ENCODE measurements around the gene SOX18. TPM values are rescaled to one million over a fixed set of nuclear protein-coding genes. Genes with fewer than 3 reads are reported as not detected.

Gene SOX18
- polyA plus RNA-seq, 1 experiment = not detected

DNA sequence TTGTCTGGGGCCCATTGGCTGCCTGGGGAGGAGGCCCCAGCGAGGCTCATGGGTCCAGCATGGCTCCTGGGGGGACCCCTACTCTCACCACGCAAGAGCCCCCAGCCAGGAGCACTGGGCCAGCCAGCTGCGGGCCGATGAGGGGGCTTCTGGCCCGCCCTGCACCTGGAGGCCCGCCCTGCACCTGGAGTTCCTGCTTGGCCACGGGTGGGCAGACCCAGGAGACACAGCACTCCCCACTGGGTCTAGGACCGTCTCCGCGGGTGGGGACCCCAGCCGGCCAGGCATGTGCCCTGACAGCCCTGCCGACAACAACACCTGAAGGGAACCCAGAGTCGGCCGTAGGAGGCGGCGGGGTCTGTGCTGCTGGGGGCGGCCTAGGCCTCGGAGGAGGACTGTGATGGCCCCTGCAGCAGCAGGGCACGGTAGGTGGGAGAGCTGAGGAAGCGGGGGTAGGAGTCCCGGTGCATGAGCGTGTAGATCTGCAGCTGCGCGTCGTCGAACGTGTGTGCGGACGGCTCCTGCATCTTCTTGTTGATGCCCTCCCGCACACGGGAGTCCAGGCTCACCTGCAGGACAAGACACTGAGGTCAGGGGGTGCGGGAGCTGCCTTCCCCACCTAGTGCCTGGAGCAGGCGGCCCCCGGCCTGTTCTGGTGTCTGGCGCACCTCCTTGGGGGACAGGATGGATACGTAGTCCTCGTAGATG, 24.2 kb upstream of the SOX18 start:
- no peak for DNase-seq (ENCODE audit: low read depth)
- POLR2A ChIA-PET = no interaction called here
- H3K36me3 ChIP-seq (ENCODE audit: control insufficient read depth, insufficient read depth, low read length) = peaks cover 11% of the 10 kb centered on the region
- no peaks in the 10 kb centered on the region for H3K27me3 ChIP-seq (ENCODE audit: control insufficient read depth, insufficient read depth, low read length)
- CTCF ChIA-PET = interaction anchor here (1.9 kb wide), 1 partner anchor 10 kb away, joined by 10 read pairs; the partner anchor contains the start of gene LKAAEAR1
- TF ChIP-seq CTCF (IDR thresholded peaks at IDR 0.05; ENCODE audit: insufficient read depth, low read depth, low read length) = no peak
- H3K4me3 ChIP-seq (ENCODE audit: low read depth, low read length) = no peak overlapping the region

DNA sequence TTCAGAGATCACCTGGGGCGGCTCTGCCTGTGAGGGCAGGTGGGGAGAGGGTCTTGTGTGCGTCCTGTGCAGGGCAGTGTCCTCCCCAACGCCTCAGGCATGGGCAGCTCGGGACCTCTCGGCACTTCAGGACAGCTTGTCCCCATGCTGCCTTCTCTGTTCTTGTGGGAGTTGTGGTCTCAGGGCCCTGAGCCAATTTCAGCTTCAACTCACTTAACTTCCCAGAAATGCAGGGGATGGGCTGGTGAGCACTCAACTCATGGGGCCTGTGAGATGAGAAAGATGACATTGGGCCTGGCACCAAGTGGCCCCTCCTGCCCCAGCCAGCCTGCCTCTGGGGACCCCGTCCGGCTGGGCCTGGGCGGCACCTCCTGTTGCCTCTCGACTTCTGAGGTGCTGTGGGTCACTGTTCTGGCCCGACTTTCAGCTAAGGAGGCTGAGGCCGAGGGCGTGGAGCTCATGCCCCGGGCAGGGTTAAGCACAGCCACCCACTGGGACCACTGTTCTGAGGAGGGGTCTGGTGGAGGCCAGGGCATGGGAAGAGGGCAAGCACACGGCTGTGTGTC, 23.1 kb upstream of the SOX18 start:
- DNase-seq (ENCODE audit: low read depth) = no peak
- no peak for TF ChIP-seq CTCF (IDR thresholded peaks at IDR 0.05; ENCODE audit: insufficient read depth, low read depth, low read length)
- ChIA-PET CTCF (interaction anchor here (0.7 to 1.9 kb wide), 4 partner anchors 11 to 102 kb away, joined by 3 to 10 read pairs (median 4); partner anchors contain the start of gene LKAAEAR1), POLR2A (no interaction called here)
- H3K27me3 ChIP-seq (ENCODE audit: control insufficient read depth, insufficient read depth, low read length) = no peaks in the 10 kb centered on the region
- peaks cover 11% of the 10 kb centered on the region for H3K36me3 ChIP-seq (ENCODE audit: control insufficient read depth, insufficient read depth, low read length)
- H3K4me3 ChIP-seq (ENCODE audit: low read depth, low read length) = no peak overlapping the region

- Histone ChIP-seq H3K36me3 (ENCODE audit: control insufficient read depth, insufficient read depth, low read length) (peaks cover 11% of the 10 kb centered on the region), H3K27me3 (ENCODE audit: control insufficient read depth, insufficient read depth, low read length) (no peaks in the 10 kb centered on the region), H3K4me3 (ENCODE audit: low read depth, low read length) (no peak overlapping the region)
- no peak for TF ChIP-seq CTCF (IDR thresholded peaks at IDR 0.05; ENCODE audit: insufficient read depth, low read depth, low read length)
- POLR2A ChIA-PET = no interaction called here
- CTCF ChIA-PET = interaction anchor here (1.0 to 1.3 kb wide), 2 partner anchors 14 to 101 kb away, joined by 3 to 5 read pairs; no protein-coding TSS in a partner anchor
- no peak for DNase-seq (ENCODE audit: low read depth)
Measured at GRCh38 chr20:64071341-64072332, 22.2 kb upstream of the SOX18 start.

DNA sequence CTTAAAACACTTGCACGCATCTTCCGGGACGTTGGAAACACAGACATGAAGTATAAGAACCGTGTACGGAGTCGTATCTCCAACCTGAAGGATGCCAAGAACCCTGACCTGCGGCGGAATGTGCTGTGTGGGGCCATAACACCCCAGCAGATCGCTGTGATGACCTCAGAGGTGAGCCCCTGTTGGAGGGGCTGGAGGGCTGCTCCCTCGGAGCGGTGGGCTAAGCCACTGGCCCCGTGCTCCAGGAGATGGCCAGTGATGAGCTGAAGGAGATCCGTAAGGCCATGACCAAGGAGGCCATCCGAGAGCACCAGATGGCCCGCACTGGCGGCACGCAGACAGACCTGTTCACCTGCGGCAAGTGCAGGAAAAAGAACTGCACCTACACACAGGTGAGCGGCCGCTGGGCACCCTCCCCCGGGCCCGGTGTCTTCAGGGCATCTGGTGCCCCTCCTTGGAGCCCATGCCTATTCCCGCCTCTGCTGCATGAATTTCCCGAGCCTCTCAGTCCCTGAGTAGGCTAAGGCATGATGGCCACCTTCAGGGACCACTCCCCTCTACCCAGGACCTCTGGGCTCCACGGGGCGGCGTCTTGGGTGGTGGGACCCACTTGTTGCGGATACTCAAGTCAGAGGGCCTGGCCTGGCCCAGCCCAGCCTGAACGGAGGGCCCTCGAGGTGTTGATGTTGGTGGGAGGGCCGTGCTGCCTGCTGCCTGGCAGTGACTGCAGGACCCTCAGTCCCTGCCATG, 21.0 kb upstream of the SOX18 start:
- no peak overlapping the region for H3K4me3 ChIP-seq (ENCODE audit: low read depth, low read length)
- ChIA-PET POLR2A (no interaction called here), CTCF (interaction anchor here (0.7 to 3.0 kb wide), 7 partner anchors 9 to 119 kb away, joined by 3 to 31 read pairs (median 4); partner anchors contain the start of genes LKAAEAR1, OPRL1, PRPF6 and RGS19)
- no peak for DNase-seq (ENCODE audit: low read depth)
- no peak for TF ChIP-seq CTCF (IDR thresholded peaks at IDR 0.05; ENCODE audit: insufficient read depth, low read depth, low read length)
- H3K27me3 ChIP-seq (ENCODE audit: control insufficient read depth, insufficient read depth, low read length) = no peaks in the 10 kb centered on the region
- H3K36me3 ChIP-seq (ENCODE audit: control insufficient read depth, insufficient read depth, low read length) = peaks cover 11% of the 10 kb centered on the region
